SU-DHL-6 (cell line): ENCODE results near the gene STIL.

Experiments
- H2AFZ ChIP-seq: fragments of 200-600 bp; sonication (generic); 2 replicates; pipeline ENCODE4 v1.6.1; 2014; ENCODE audit warnings: low read depth, mild to moderate bottlenecking, moderate library complexity, mixed read lengths, antibody characterized with exemption, low read length; ENCODE audit not compliant: severe bottlenecking
- H3F3A ChIP-seq: fragments of 200-600 bp; shearing (Covaris generic); 2 replicates; pipeline ENCODE4 v1.6.0; 2016; ENCODE audit warnings: antibody characterized with exemption, mild to moderate bottlenecking; ENCODE audit not compliant: insufficient read depth
- H3K27ac ChIP-seq: fragments of 200-600 bp; sonication (generic); 2 replicates; pipeline ENCODE4 v1.5.1; 2016; ENCODE audit warnings: low read depth, mild to moderate bottlenecking, low read length, moderate library complexity, mixed read lengths
- H3K27me3 ChIP-seq: fragments of 200-600 bp; sonication (generic), shearing (Covaris generic); 2 replicates; pipeline ENCODE4 v1.6.0; 2014; ENCODE audit warnings: mild to moderate bottlenecking, low read length
- H3K36me3 ChIP-seq: fragments of 200-600 bp; sonication (generic); 2 replicates; pipeline ENCODE4 v1.6.1; 2014; ENCODE audit warnings: mild to moderate bottlenecking, low read length, mixed read lengths
- H3K4me2 ChIP-seq: fragments of 300-600, 200-600 bp; shearing (Covaris generic), sonication (generic); 2 replicates; pipeline ENCODE4 v1.6.0; 2014; ENCODE audit warnings: low read length, low read depth, mild to moderate bottlenecking; ENCODE audit not compliant: poor library complexity, severe bottlenecking
- H3K4me3 ChIP-seq: fragments of 200-600 bp; sonication (generic); 2 replicates; pipeline ENCODE4 v1.5.1; 2014; ENCODE audit warnings: antibody characterized with exemption, low read length, mild to moderate bottlenecking, mixed read lengths; ENCODE audit not compliant: insufficient read depth, poor library complexity, severe bottlenecking
- H3K79me2 ChIP-seq: fragments of 200-600 bp; sonication (generic); 2 replicates; pipeline ENCODE4 v1.6.1; 2014; ENCODE audit warnings: mild to moderate bottlenecking, low read length, moderate library complexity; ENCODE audit not compliant: insufficient read depth
- H3K9ac ChIP-seq: fragments of 200-600 bp; sonication (generic); 2 replicates; pipeline ENCODE4 v1.7.0; 2014; ENCODE audit warnings: mild to moderate bottlenecking, low read length
- H3K9me2 ChIP-seq: fragments of 200-600 bp; sonication (generic); replicated peaks from 2 replicates; pipeline ENCODE4 v1.6.1; 2014; ENCODE audit warnings: low read length; ENCODE audit not compliant: insufficient read depth
- H3K9me3 ChIP-seq: fragments of 200-600 bp; sonication (generic); 2 replicates; pipeline ENCODE4 v1.6.1; 2014; ENCODE audit warnings: low read length, mixed read lengths; ENCODE audit not compliant: insufficient read depth
- H4K20me1 ChIP-seq: fragments of 200-600 bp; sonication (generic); 2 replicates; pipeline ENCODE4 v1.6.1; 2014; ENCODE audit warnings: low read depth, mild to moderate bottlenecking, antibody characterized with exemption, low read length, moderate library complexity, mixed read lengths
- EZH2phosphoT487 ChIP-seq: fragments of 200-600 bp; sonication (generic), shearing (Covaris generic); conservative IDR thresholded peaks from 2 replicates; pipeline ENCODE4 v1.6.1; 2018; ENCODE audit warnings: mild to moderate bottlenecking, antibody characterized with exemption, low read length, moderate library complexity, mixed read lengths
- TF ChIP-seq, protein P1 (sequence below): fragments of 200-600 bp; sonication (generic); IDR thresholded peaks from one replicate; pipeline ENCODE4 v1.5.1; 2017; ENCODE audit warnings: antibody characterized with exemption, mild to moderate bottlenecking, low read length, moderate library complexity; ENCODE audit not compliant: insufficient read depth, poor library complexity, severe bottlenecking

The STIL gene

DNA sequence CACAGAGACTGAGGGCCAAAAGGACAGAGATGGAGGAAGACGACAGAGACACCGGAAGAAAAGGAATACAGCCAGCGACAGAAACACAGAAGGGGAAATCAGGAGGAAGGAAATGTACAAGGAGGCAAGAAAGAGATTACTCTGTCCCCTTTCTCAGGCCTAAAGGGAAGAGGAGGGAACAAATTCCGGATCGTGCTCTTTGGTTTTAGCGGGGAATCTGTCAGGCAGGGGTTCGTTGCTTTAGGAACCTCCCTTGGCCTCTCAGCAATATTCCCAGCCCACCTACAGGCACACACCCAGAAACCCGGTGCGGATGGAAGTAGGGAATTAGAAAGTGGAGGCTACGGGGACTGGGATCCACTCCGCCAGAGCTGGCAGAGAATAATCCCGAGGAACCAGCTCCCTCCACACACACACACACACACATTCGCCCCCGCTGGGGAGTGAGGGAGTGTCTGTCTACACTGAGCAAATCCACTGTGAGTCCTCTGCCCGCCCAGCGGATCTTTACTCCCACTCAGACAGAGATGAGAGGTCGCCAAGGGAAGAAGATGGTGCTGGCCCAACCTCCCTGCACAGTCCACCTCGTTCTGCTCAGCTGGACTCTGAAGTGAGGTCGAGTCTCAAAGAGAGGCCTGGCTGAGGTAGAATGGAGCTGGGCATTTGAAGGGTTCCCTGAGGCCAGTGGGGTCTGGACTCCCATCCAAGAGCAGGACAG lies 87.7 kb downstream of the STIL start:
- H3F3A ChIP-seq = no peaks in the 10 kb centered on the region
- no peak overlapping the region for H3K4me2 ChIP-seq
- no peaks in the 10 kb centered on the region for H3K27me3 ChIP-seq
- no peaks in the 10 kb centered on the region for H3K36me3 ChIP-seq
- no peaks in the 10 kb centered on the region for H3K79me2 ChIP-seq
- H3K4me3 ChIP-seq = no peak overlapping the region
- no peaks in the 10 kb centered on the region for H4K20me1 ChIP-seq
- TF ChIP-seq EZH2phosphoT487 = no peak
- TF ChIP-seq, protein P1, sequence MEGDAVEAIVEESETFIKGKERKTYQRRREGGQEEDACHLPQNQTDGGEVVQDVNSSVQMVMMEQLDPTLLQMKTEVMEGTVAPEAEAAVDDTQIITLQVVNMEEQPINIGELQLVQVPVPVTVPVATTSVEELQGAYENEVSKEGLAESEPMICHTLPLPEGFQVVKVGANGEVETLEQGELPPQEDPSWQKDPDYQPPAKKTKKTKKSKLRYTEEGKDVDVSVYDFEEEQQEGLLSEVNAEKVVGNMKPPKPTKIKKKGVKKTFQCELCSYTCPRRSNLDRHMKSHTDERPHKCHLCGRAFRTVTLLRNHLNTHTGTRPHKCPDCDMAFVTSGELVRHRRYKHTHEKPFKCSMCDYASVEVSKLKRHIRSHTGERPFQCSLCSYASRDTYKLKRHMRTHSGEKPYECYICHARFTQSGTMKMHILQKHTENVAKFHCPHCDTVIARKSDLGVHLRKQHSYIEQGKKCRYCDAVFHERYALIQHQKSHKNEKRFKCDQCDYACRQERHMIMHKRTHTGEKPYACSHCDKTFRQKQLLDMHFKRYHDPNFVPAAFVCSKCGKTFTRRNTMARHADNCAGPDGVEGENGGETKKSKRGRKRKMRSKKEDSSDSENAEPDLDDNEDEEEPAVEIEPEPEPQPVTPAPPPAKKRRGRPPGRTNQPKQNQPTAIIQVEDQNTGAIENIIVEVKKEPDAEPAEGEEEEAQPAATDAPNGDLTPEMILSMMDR = no peak
- no peaks in the 10 kb centered on the region for H3K9me3 ChIP-seq
- no peak overlapping the region for H3K27ac ChIP-seq
- H3K9me2 ChIP-seq = no peaks in the 10 kb centered on the region
- no peak overlapping the region for H3K9ac ChIP-seq
- H2AFZ ChIP-seq = no peak overlapping the region

DNA sequence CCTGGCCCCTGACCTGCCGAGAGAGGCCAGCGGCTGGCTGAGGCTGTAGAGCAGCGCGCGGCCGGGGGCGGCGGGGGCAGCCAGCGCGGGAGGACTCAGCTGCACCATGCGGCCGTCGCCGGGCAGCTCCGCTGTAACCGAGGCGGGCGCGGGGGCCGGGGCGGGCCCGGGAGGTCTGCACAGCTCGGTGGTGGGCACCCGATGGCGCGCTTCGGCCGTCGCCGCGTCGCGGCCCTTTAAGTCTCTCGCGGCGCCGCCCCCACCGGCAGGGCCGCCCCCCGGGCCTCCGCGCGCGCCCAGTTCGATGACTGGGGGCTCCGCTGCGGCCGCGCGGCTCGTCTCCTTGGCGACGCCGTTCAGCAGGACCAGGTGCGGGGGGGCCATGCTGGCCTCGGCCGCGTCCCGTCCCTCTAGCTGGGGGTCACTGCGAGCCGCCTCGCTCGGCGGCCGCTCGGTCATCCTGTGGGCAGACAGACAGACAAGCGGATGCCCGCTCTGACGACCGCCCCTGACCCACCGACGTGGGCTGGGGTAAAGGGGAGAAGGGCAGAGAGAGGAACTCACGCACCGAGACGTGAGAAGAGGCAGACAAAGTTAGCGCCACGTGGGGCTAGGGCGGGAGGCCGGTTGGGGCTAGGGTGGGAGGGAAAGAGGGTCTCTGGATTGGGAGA lies 88.4 kb downstream of the STIL start:
- Histone ChIP-seq H3K79me2 (no peaks in the 10 kb centered on the region), H3K9me3 (no peaks in the 10 kb centered on the region), H3K27me3 (no peaks in the 10 kb centered on the region), H3K9ac (no peak overlapping the region), H3K36me3 (no peaks in the 10 kb centered on the region), H3K9me2 (no peaks in the 10 kb centered on the region), H3K4me2 (no peak overlapping the region), H4K20me1 (no peaks in the 10 kb centered on the region), H3F3A (no peaks in the 10 kb centered on the region), H3K27ac (no peak overlapping the region), H2AFZ (no peak overlapping the region), H3K4me3 (no peak overlapping the region)
- TF ChIP-seq, protein P1 = no peak
- TF ChIP-seq EZH2phosphoT487 = no peak

DNA sequence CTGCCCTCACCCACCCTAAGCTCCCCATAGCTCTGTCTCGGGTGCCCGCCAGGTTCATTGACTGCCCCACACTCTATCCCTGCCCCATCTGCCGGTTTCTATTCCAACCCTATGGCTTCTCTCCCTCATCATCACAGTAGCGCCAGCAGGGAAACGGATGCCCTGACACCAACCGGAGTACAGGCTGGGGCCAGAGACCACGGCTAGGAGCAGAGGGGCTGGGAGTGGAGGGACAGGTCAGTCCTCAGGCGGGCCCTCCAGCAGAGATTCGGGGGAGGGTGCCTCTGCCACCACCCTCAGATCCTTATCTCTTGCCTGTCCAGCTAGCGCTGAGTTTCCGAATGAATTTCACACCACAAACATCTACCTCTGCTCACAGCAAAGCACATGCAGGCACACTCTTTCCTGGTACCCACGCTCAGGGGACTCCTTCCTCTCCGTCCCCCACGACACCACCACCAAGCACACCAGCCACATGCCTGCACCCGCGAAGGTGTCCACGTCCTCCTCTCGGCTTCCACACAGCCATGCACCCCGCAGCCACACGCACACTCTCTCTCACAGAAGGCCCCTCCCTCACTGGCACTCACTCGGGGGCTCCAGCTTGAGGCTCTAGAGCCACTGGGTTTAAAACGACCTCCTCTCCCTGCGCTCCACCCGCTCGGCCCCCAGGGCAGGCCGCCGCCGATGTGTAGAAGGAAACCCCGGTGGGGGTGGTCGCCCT lies 89.1 kb downstream of the STIL start:
- H3K4me2 ChIP-seq = no peak overlapping the region
- H3K27me3 ChIP-seq = no peaks in the 10 kb centered on the region
- no peak overlapping the region for H3K9ac ChIP-seq

More for the DNA sequence above, 89.1 kb downstream of the STIL start:
- H3K27ac ChIP-seq = no peak overlapping the region
- H3K9me3 ChIP-seq = no peaks in the 10 kb centered on the region
- no peak overlapping the region for H3K4me3 ChIP-seq
- H3K36me3 ChIP-seq = no peaks in the 10 kb centered on the region
- no peaks in the 10 kb centered on the region for H3K9me2 ChIP-seq
- no peaks in the 10 kb centered on the region for H3F3A ChIP-seq
- TF ChIP-seq, protein P1 = no peak
- no peak for TF ChIP-seq EZH2phosphoT487
- no peaks in the 10 kb centered on the region for H4K20me1 ChIP-seq
- H2AFZ ChIP-seq = no peak overlapping the region
- no peaks in the 10 kb centered on the region for H3K79me2 ChIP-seq
